GM12875 (cell line): ENCODE data around the gene NCKAP5L.
"Not testable (repeated sequence)": the region's sequence is repeated elsewhere in the genome, so short reads cannot be mapped to it uniquely, and the experiment has no call there.

Experiments used
- H3K4me3 ChIP-seq: one replicate; pipeline ENCODE4 v1.5.1; 2011; ENCODE audit warnings: low read depth, low read length, control low read depth
- TF ChIP-seq, protein P1 (sequence below): IDR thresholded peaks from 2 replicates; pipeline ENCODE4 v1.5.1; 2011; ENCODE audit warnings: low read depth, mild to moderate bottlenecking, control low read depth, inconsistent platforms, low read length, moderate library complexity, borderline replicate concordance; ENCODE audit not compliant: insufficient read depth

Gene NCKAP5L

DNA sequence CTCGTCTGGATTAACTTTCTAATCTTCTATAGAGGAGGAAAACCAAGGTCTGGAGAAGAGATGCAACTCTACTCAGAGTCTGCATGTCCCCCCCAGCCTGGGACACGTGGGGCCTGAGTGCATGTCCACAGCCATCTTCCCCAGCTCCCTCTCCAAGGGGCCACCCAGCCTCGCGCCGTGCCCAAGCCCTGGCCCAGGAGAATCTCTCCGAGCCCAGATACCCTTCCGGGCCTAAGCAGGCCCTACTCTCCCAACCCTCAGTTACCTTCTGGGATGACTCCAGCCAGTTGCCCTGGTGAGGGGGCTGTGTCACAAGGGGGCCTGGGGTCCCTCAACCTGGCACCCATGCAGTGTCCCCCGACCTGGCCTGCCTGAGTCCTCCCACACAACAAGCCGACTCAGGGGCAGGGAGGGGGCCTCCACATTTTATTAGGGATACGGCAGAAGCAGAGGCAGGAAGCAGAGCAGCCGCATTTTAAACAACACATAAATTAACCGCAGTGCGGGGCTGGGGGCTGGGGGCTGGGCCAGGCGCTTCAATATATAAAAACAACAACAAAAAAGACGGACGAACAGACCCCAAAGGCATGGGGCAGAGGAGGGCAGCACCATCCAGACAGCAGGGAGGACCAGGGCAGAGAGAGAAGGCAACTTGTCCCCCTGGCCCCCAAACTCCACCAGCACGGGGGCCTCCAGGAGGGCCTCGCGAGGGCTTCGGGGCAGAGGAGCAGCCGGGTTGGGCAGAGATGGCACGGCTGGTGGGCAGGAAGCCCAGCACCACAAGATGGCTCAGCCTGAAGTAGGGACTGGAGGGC is 37.3 kb downstream of the NCKAP5L start:
- TF ChIP-seq, protein P1, sequence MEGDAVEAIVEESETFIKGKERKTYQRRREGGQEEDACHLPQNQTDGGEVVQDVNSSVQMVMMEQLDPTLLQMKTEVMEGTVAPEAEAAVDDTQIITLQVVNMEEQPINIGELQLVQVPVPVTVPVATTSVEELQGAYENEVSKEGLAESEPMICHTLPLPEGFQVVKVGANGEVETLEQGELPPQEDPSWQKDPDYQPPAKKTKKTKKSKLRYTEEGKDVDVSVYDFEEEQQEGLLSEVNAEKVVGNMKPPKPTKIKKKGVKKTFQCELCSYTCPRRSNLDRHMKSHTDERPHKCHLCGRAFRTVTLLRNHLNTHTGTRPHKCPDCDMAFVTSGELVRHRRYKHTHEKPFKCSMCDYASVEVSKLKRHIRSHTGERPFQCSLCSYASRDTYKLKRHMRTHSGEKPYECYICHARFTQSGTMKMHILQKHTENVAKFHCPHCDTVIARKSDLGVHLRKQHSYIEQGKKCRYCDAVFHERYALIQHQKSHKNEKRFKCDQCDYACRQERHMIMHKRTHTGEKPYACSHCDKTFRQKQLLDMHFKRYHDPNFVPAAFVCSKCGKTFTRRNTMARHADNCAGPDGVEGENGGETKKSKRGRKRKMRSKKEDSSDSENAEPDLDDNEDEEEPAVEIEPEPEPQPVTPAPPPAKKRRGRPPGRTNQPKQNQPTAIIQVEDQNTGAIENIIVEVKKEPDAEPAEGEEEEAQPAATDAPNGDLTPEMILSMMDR, result no peak
- no peak overlapping the region for H3K4me3 ChIP-seq

DNA sequence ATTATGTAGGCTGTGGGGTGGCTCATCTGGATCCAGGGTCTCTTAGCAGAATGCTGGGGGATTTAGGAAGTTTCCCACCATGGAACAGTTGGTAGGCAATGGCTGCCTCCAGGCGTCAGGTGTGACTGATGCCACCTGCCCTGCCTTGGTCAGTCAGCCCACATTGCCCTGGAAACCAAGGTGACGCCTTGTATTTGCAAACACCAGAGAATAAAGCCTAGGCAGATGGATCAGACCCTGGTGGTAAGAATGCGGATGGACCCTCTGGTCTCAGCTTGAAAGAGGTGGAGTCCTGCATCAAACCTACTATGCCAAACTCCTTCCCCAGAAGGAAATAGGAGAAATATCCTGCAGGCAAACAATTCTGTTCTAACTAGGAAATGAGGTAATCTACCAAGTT is 38.2 kb downstream of the NCKAP5L start:
- TF ChIP-seq, protein P1, result no peak
- no peak overlapping the region for H3K4me3 ChIP-seq

DNA sequence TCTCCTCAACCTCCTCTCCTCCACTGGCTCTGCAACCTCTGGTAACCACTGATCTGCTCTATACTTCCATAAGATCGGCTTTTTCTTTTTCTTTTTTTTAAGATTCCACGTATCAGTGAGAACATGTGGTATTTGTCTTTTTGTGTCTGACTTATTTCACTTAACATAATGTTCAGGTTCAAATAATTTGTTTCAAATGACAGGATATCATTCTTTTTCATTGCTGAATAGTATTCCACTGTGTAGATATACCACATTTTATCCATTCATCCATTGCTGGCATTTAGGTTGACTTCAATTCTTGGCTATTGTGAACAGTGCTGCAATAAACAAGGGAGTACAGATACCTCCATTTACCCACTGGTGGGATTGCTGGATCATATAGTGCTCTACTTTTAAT is 40.5 kb downstream of the NCKAP5L start:
- no peak overlapping the region for H3K4me3 ChIP-seq
- TF ChIP-seq, protein P1, result no peak

DNA sequence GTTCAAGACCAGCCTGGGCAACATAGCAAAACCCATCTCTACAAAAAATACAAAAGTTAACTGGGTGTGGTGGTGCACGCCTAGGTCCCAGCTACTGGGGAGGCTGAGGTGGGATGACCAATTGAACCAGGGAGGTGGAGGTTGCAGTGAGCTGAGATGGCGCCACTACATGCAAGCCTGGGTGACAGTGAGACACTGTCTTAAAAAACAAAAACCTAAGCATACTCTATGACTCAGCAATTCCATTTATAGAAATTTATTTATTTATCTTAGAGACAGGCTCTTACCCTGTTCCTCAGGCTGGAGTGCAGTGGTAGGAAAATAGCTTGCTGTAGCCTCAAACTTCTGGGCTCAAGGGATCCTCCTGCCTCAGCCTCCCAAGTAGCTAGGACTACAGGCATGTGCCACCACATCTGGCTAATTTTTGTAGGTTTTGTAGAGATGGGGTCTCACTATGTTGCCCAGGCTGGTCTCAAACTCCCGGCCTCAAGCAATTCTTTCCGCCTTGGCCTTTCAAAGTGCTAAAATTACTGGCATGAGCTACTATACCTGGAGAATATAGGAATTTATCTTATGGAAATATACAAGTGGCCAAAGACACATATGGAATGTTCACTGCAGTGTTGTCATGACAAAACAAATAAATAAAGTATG is 43.3 kb downstream of the NCKAP5L start:
- TF ChIP-seq, protein P1, result no peak
- no peak overlapping the region for H3K4me3 ChIP-seq

DNA sequence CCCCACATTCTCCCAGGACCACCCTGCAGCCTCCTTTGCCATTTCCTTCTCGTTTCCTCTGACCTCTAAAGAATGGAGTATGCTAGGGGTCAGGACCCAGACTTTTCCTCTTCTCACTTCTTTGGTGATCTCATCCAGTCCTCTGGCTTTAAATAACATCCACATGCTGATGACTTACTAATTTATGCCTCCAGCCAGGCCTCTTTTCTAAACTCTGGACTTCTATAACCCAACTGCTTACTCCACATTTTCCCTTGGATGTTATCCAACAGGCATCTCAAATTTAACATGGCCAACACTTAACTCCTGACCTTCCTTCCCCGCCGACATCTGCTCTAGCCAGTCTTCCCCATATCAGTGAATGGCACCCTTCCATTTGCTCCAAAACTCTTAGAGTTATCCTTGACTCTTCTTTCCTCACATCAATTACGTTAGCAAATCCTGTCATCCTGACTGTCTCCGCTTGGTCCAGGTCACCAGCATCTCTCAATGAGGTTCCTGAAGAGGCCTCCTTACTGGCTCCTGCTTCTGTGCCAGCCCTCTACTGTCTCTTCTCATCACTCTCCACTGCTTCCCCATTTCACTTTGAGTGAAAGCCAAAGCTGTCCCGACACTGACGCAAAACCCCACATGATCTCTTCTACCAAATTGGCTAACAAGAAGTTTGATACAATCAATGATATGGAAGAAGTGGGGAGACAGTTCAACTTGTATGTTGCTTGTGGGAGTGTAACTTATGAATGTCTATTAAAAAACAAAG is 44.1 kb downstream of the NCKAP5L start:
- TF ChIP-seq, protein P1, result no peak
- H3K4me3 ChIP-seq, result no peak overlapping the region

DNA sequence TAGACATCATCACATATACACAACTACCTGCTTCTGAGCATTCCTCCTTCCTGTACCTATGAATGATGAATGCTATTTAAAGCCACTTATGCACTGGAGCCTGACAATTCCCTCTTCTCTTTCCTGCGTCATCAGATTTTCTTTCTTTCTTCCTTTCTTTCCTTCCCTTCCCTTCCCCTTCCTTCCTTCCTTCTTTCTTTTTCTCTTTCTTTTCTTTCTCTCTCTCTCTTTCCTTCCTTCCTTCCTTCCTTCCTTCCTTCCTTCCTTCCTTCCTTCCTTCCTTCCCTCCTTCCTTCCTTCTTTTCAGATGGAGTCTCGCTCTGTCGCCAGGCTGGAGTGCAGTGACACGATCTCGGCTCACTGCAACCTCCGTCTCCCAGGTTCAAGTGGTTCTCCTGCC is 47.3 kb downstream of the NCKAP5L start:
- H3K4me3 ChIP-seq, result not testable (repeated sequence)

DNA sequence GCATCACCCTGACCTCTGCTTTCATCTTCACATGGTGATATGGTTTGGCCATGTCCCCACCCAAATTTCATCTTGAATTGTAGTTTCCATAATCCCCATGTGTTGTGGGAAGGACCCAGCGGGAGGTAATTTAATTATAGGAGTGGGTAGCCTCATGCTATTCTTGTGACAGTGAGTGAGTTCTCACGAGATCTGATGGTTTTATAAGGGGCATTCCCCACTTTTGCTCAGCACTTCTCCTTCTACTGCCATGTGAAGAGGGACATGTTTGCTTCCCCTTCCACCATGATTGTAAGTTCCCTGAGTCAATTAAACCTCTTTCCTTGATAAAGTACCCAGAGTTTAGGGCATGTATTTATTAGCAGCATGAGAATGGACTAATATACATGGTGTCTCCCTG is 48.6 kb downstream of the NCKAP5L start:
- TF ChIP-seq, protein P1, result no peak
- no peak overlapping the region for H3K4me3 ChIP-seq
